Measurements from ENCODE around the gene SCAI.

- TF ChIP-seq POLR2A (IDR thresholded peaks at IDR 0.05) (no peak), CTCF (IDR thresholded peaks at IDR 0.05) (no peak)
Observed at GRCh38 chr9:125043631-125044030, 99.7 kb downstream of the SCAI start.

Measured in thyroid gland (tissue), 4 donors.